SH-SY5Y (cell line): ENCODE results near the gene RPL29.

Experiments used
- GATA2 ChIP-seq: IDR thresholded peaks from 2 replicates; pipeline ENCODE4 v1.6.1; 2011; ENCODE audit warnings: mild to moderate bottlenecking, low read depth, low read length
- GATA3 ChIP-seq: IDR thresholded peaks from 2 replicates; pipeline ENCODE4 v1.6.1; 2011; ENCODE audit warnings: low read depth, mild to moderate bottlenecking, low read length, moderate library complexity

DNA sequence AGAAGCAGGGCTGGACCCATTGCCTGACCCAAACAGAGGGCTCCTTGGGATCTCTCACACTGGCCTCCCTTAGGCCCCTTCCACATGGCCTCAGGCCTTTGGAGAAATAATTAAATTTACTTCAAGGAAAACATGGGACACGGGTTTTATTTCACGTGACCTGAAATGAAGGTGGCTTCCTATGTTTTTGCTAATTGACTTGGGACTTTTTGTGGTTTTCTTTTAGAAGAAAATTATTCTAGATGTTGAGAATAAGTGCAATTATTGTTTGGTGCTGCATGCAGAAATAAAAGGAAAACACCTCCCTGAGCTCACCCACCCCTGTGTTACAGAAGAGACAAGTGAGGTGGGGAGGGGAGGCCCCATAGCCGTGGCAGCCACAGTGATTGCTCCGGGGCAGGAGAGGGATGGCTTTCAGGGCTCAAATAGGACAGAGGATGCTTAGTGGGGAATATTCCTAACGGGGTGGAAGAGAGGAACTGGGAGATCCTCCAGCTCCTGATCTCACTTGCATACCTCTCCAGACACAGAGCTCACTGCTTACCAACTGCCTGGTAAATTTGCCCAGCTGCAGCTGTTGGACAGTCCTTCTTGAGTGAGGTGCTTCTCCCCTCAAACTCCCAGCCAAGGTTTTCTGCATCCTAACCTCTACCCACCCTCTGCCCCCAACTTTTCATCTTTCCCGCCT is 29.2 kb upstream of the RPL29 start:
- TF ChIP-seq GATA2 (no peak), GATA3 (no peak)
